H9 (cell line): ENCODE data around the gene NKAIN4. TPM values are rescaled to one million over a fixed set of nuclear protein-coding genes. Genes with fewer than 3 reads are reported as not detected.

Experiments used
- DNase-seq: peaks from one replicate; pipeline ENCODE4 v3.0.0-alpha.2; 2017
- H2AFZ ChIP-seq: one replicate; pipeline ENCODE4 v1.6.1; 2013; ENCODE audit warnings: mild to moderate bottlenecking, low read length, control low read depth, moderate library complexity
- H2AK5ac ChIP-seq: 2 replicates; pipeline ENCODE4 v1.6.1; 2013; ENCODE audit warnings: low read length, control low read depth, mixed read lengths; ENCODE audit not compliant: insufficient read length
- H2BK120ac ChIP-seq: one replicate; pipeline ENCODE4 v1.6.1; 2013; ENCODE audit warnings: low read depth, mild to moderate bottlenecking, low read length, control low read depth, inconsistent platforms; ENCODE audit not compliant: poor library complexity, severe bottlenecking
- H2BK12ac ChIP-seq: 2 replicates; pipeline ENCODE4 v1.6.1; 2013; ENCODE audit warnings: low read length, control low read depth, mixed read lengths, low read depth; ENCODE audit not compliant: insufficient read length
- H2BK15ac ChIP-seq: 2 replicates; pipeline ENCODE4 v1.6.1; 2013; ENCODE audit warnings: low read depth, low read length, control low read depth
- H2BK20ac ChIP-seq: one replicate; pipeline ENCODE4 v1.6.1; 2013; ENCODE audit warnings: low read depth, mild to moderate bottlenecking, low read length, control low read depth, inconsistent platforms; ENCODE audit not compliant: poor library complexity, severe bottlenecking
- H2BK5ac ChIP-seq: 2 replicates; pipeline ENCODE4 v1.6.1; 2013; ENCODE audit warnings: low read length, control low read depth, mixed read lengths; ENCODE audit not compliant: insufficient read length
- H3K14ac ChIP-seq: 2 replicates; pipeline ENCODE4 v1.6.1; 2013; ENCODE audit warnings: low read length, control low read depth; ENCODE audit not compliant: insufficient read depth
- H3K18ac ChIP-seq: 2 replicates; pipeline ENCODE4 v1.6.1; 2013; ENCODE audit warnings: low read depth, mild to moderate bottlenecking, mixed read lengths, low read length, control low read depth; ENCODE audit not compliant: insufficient read length
- H3K23ac ChIP-seq: 2 replicates; pipeline ENCODE4 v1.6.1; 2013; ENCODE audit warnings: low read length, control low read depth, mixed read lengths, low read depth; ENCODE audit not compliant: insufficient read length
- H3K23me2 ChIP-seq: 2 replicates; pipeline ENCODE4 v1.6.1; 2013; ENCODE audit warnings: low read depth, mild to moderate bottlenecking, mixed read lengths, low read length, control low read depth; ENCODE audit not compliant: insufficient read length, poor library complexity, severe bottlenecking
- H3K27ac ChIP-seq: 2 replicates; pipeline ENCODE4 v1.5.1; 2013; ENCODE audit warnings: low read length, control low read depth, mixed read lengths, low read depth; ENCODE audit not compliant: insufficient read length
- H3K27me3 ChIP-seq: 2 replicates; pipeline ENCODE4 v1.6.1; 2013; ENCODE audit warnings: low read length, control low read depth, inconsistent platforms; ENCODE audit not compliant: insufficient read depth
- H3K4ac ChIP-seq: 2 replicates; pipeline ENCODE4 v1.6.1; 2013; ENCODE audit warnings: low read depth, mild to moderate bottlenecking, control low read depth, inconsistent platforms, low read length, moderate library complexity
- H3K4me1 ChIP-seq: 2 replicates; pipeline ENCODE4 v1.6.1; 2013; ENCODE audit warnings: low read length, control low read depth, inconsistent platforms; ENCODE audit not compliant: insufficient read depth
- H3K4me2 ChIP-seq: 2 replicates; pipeline ENCODE4 v1.6.1; 2013; ENCODE audit warnings: low read length, control low read depth, mixed read lengths; ENCODE audit not compliant: insufficient read length, insufficient read depth
- H3K56ac ChIP-seq: 2 replicates; pipeline ENCODE4 v1.6.1; 2013; ENCODE audit warnings: low read depth, mild to moderate bottlenecking, mixed read lengths, low read length, control low read depth; ENCODE audit not compliant: insufficient read length
- H3K79me1 ChIP-seq: 2 replicates; pipeline ENCODE4 v1.6.1; 2013; ENCODE audit warnings: low read depth, mild to moderate bottlenecking, moderate library complexity, low read length, control low read depth, inconsistent platforms; ENCODE audit not compliant: insufficient read depth, poor library complexity, severe bottlenecking
- H3K79me2 ChIP-seq: 2 replicates; pipeline ENCODE4 v1.6.1; 2013; ENCODE audit warnings: low read length, control low read depth, inconsistent platforms; ENCODE audit not compliant: insufficient read depth
- H3K9ac ChIP-seq: 2 replicates; pipeline ENCODE4 v1.6.1; 2013; ENCODE audit warnings: low read length, control low read depth, mixed read lengths; ENCODE audit not compliant: insufficient read length; ENCODE audit errors: extremely low read depth
- H3K9me3 ChIP-seq: one replicate; pipeline ENCODE4 v1.6.1; 2013; ENCODE audit warnings: low read depth, low read length, inconsistent platforms; ENCODE audit not compliant: control insufficient read depth
- H3T11ph ChIP-seq: one replicate; pipeline ENCODE4 v1.6.1; 2013; ENCODE audit warnings: mild to moderate bottlenecking, low read length, control low read depth, inconsistent platforms
- H4K20me1 ChIP-seq: one replicate; pipeline ENCODE4 v1.6.1; 2013; ENCODE audit not compliant: control insufficient read depth, insufficient read length, insufficient read depth
- H4K5ac ChIP-seq: 2 replicates; pipeline ENCODE4 v1.6.1; 2013; ENCODE audit warnings: low read depth, mild to moderate bottlenecking, mixed read lengths, low read length, control low read depth; ENCODE audit not compliant: insufficient read length
- H4K8ac ChIP-seq: replicated peaks from 2 replicates; pipeline ENCODE4 v1.6.1; 2013; ENCODE audit warnings: low read length, control low read depth, mixed read lengths, low read depth; ENCODE audit not compliant: insufficient read length
- H4K91ac ChIP-seq: 2 replicates; pipeline ENCODE4 v1.6.1; 2013; ENCODE audit warnings: low read depth, mild to moderate bottlenecking, moderate library complexity, mixed read lengths, low read length, control low read depth; ENCODE audit not compliant: insufficient read length
- H3K27ac Mint-ChIP-seq, 3 experiments: 2 replicates in 2 of 3; 3 replicates in 1 of 3; pipeline ENCODE4 v1.8.0; 2020 to 2021; ENCODE audit warnings: mixed read lengths in 3 of 3, mild to moderate bottlenecking in 1 of 3, moderate library complexity in 1 of 3
- H3K27me3 Mint-ChIP-seq: 2 replicates; pipeline ENCODE4 v1.8.0; 2021; ENCODE audit warnings: low read depth, mild to moderate bottlenecking, moderate library complexity, mixed read lengths
- H3K36me3 Mint-ChIP-seq, 3 experiments: 2 replicates in 2 of 3; 3 replicates in 1 of 3; pipeline ENCODE4 v1.8.0; 2020 to 2021; ENCODE audit warnings: low read depth in 3 of 3, mixed read lengths in 3 of 3; ENCODE audit not compliant: insufficient read depth in 1 of 3
- H3K4me1 Mint-ChIP-seq, 2 experiments: 2 replicates each; pipeline ENCODE4 v1.8.0; 2020; ENCODE audit warnings: mixed read lengths in 2 of 2
- H3K4me3 Mint-ChIP-seq, 2 experiments: 2 replicates in 1 of 2; 3 replicates in 1 of 2; pipeline ENCODE4 v1.8.0; 2020 to 2021; ENCODE audit warnings: mild to moderate bottlenecking in 2 of 2, mixed read lengths in 2 of 2, moderate library complexity in 1 of 2
- H3K9me3 Mint-ChIP-seq, 2 experiments: 2 replicates in 1 of 2; 3 replicates in 1 of 2; pipeline ENCODE4 v1.8.0; 2020; ENCODE audit warnings: mild to moderate bottlenecking in 2 of 2, mixed read lengths in 2 of 2, moderate library complexity in 1 of 2
- WGBS: extraction: QIAGEN DNeasy Blood & Tissue Kit; methylation state at CpG from one replicate; pipeline ENCODE4 v1.1.7; 2013; ENCODE audit warnings: missing lambda C conversion rate, low lambda C conversion rate, mixed read lengths; ENCODE audit not compliant: insufficient read length; ENCODE audit errors: extremely low coverage; 5-methylcytosine and 5-hydroxymethylcytosine counted together
- total RNA-seq: library from RNA; stranded (reverse); gene quantifications from 2 replicates; pipeline ENCODE4 v1.2.1, GENCODE V29; 2021
- TF ChIP-seq, protein P1 (sequence below): fragments of 200-600 bp; sonication (generic); conservative IDR thresholded peaks from 3 replicates; pipeline ENCODE4 v1.8.0; 2021; ENCODE audit warnings: antibody characterized with exemption, mild to moderate bottlenecking

Gene NKAIN4
- total RNA-seq, 1 experiment from 2014 or later: 20.9 TPM

DNA sequence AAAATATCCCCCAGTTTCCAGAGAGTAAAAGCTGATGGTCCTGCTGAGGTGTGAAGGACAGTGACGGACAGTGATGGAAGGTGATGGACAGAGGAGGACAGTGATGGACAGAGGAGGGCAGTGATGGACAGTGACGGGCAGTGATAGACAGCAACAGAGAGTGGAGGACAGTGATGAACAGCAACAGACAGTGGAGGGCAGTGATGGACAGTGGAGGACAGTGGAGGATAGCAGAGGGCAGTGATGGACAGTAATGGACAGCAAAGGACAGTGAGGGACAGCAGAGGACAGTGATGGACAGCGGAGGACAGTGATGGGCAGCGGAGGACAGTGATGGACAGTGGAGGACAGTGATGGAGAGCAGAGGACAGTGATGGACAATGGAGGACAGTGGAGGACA is 2.7 kb upstream of the NKAIN4 start:
- no peaks in the 10 kb centered on the region; the same call in 1 of the 2 replicates for H3K4me1 ChIP-seq
- peaks cover 4% of the 10 kb centered on the region; the same call in 1 of the 2 replicates for H3K27me3 ChIP-seq
- H2BK5ac ChIP-seq: no peak overlapping the region
- DNase-seq: no peak
- no peaks in the 10 kb centered on the region for H3K9me3 ChIP-seq
- no peak overlapping the region for H3K27ac ChIP-seq
- H4K8ac ChIP-seq: no peak overlapping the region
- no peaks in the 10 kb centered on the region; a peak in 2 of 5 replicates for H3K9me3 Mint-ChIP-seq
- H4K5ac ChIP-seq: no peak overlapping the region
- H3K4me1 Mint-ChIP-seq: peaks cover 30 to 31% of the 10 kb centered on the region in 2 experiments
- no peak overlapping the region for H2AFZ ChIP-seq
- H3K14ac ChIP-seq: no peak overlapping the region
- H3K79me1 ChIP-seq: no peaks in the 10 kb centered on the region
- H4K20me1 ChIP-seq: no peaks in the 10 kb centered on the region
- H3K4me3 Mint-ChIP-seq: peak overlapping the region in 1 of 2 experiments; percentile 12; a peak in 2 of 5 replicates
- H4K91ac ChIP-seq: no peak overlapping the region
- no peak overlapping the region for H3K4me2 ChIP-seq
- WGBS: no CpG with 5 or more reads among the region's 4 CpGs
- no peak overlapping the region for H3K9ac ChIP-seq
- no peak overlapping the region for H3K4ac ChIP-seq
- H3K27ac Mint-ChIP-seq: no peak overlapping the region
- no peak overlapping the region for H2BK12ac ChIP-seq
- no peak overlapping the region for H3K56ac ChIP-seq
- no peak overlapping the region for H2BK20ac ChIP-seq
- no peak overlapping the region for H2BK120ac ChIP-seq
- H3K23ac ChIP-seq: no peak overlapping the region
- H3K27me3 Mint-ChIP-seq: peaks cover 48% of the 10 kb centered on the region
- no peak overlapping the region for H3T11ph ChIP-seq
- no peak overlapping the region for H2BK15ac ChIP-seq
- H3K23me2 ChIP-seq: peaks cover 15% of the 10 kb centered on the region
- H3K18ac ChIP-seq: no peak overlapping the region
- TF ChIP-seq, protein P1, sequence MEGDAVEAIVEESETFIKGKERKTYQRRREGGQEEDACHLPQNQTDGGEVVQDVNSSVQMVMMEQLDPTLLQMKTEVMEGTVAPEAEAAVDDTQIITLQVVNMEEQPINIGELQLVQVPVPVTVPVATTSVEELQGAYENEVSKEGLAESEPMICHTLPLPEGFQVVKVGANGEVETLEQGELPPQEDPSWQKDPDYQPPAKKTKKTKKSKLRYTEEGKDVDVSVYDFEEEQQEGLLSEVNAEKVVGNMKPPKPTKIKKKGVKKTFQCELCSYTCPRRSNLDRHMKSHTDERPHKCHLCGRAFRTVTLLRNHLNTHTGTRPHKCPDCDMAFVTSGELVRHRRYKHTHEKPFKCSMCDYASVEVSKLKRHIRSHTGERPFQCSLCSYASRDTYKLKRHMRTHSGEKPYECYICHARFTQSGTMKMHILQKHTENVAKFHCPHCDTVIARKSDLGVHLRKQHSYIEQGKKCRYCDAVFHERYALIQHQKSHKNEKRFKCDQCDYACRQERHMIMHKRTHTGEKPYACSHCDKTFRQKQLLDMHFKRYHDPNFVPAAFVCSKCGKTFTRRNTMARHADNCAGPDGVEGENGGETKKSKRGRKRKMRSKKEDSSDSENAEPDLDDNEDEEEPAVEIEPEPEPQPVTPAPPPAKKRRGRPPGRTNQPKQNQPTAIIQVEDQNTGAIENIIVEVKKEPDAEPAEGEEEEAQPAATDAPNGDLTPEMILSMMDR: no peak
- no peaks in the 10 kb centered on the region for H3K36me3 Mint-ChIP-seq
- no peak overlapping the region for H2AK5ac ChIP-seq
- no peaks in the 10 kb centered on the region for H3K79me2 ChIP-seq
